Activated CD4-positive, alpha-beta memory T cell treated with anti-CD3 and anti-CD28 coated beads, Interleukin-2, amount 10 ng/mL, durations not matched to agents 7 days and 5 days (primary cell): Measurements from ENCODE around the gene WDR38. TPM values are rescaled to one million over a fixed set of nuclear protein-coding genes. Genes with fewer than 3 reads are reported as not detected.
"Not testable (repeated sequence)": the region's sequence is repeated elsewhere in the genome, so short reads cannot be mapped to it uniquely, and the experiment has no call there.

ENCODE experiments used
- CTCF ChIA-PET: fragments of 350-600 bp; sonication (Branson Sonifier 250); formaldehyde crosslinking; loops from one replicate; lab custom pipeline; 2021; ENCODE audit warnings: antibody characterized with exemption, inconsistent platforms; lab: Charles Lee
- POLR2A ChIA-PET: fragments of 350-600 bp; sonication (Branson Sonifier 250); formaldehyde crosslinking; loops from one replicate; lab custom pipeline; 2021; ENCODE audit warnings: antibody characterized with exemption; lab: Charles Lee
- DNase-seq: peaks from one replicate; pipeline ENCODE4 v3.0.0-alpha.2; 2020
- H3K27ac Mint-ChIP-seq: one replicate; pipeline ENCODE4 v1.8.0; 2021; ENCODE audit warnings: mild to moderate bottlenecking, mixed read lengths
- H3K27me3 Mint-ChIP-seq: one replicate; pipeline ENCODE4 v1.8.0; 2021; ENCODE audit warnings: mixed read lengths
- H3K36me3 Mint-ChIP-seq: one replicate; pipeline ENCODE4 v1.8.0; 2021; ENCODE audit warnings: low read depth, mixed read lengths
- H3K4me1 Mint-ChIP-seq: one replicate; pipeline ENCODE4 v1.8.0; 2021; ENCODE audit warnings: mixed read lengths
- H3K4me3 Mint-ChIP-seq: one replicate; pipeline ENCODE4 v1.8.0; 2021; ENCODE audit warnings: mild to moderate bottlenecking, mixed read lengths
- H3K9me3 Mint-ChIP-seq: one replicate; pipeline ENCODE4 v1.8.0; 2021; ENCODE audit warnings: mixed read lengths
- total RNA-seq, 2 experiments: library from RNA; stranded (reverse); gene quantifications; one replicate each; pipeline ENCODE4 v1.2.3, GENCODE V29; 2021

WDR38 gene
- total RNA-seq, 2 experiments from 2014 or later: not detected

DNA sequence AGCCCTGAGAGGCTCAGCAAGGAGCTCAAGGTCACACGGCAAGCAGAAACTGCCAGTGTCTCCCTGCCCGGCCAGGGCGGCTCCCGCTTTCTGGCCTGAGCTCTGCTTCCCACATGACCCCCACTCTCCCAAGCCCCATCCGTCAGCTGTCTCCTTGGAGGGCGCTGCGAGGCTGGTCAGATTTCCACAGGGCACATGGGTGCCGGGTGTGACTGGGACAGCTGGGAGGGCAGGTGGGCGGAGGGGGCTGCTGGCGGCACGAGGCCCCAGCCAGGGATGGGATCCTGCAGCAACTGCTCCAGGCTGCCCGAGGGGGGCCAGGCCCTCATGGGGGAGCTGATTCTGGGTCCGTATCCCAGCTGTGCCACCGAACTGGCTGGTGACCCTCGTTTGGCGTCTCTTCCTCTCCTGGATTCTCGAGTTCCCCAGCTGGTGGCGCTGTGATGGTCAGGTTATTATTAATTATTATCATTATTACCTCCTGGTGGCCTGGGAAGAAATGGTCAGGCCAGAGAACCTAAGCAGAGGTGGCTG lies 12.9 kb upstream of the WDR38 start:
- no peak overlapping the region for H3K4me3 Mint-ChIP-seq
- H3K4me1 Mint-ChIP-seq: no peaks in the 10 kb centered on the region
- no peaks in the 10 kb centered on the region for H3K36me3 Mint-ChIP-seq
- POLR2A ChIA-PET: interaction anchor here (1.1 to 1.9 kb wide), 3 partner anchors 21 to 30 kb away, joined by 3 to 8 read pairs (median 4); no protein-coding TSS in a partner anchor
- CTCF ChIA-PET: interaction anchor here (0.5 to 5.4 kb wide), 8 partner anchors 13 to 511 kb away, joined by 3 to 46 read pairs (median 3); partner anchors contain the start of gene WDR38
- DNase-seq: no peak
- H3K27me3 Mint-ChIP-seq: peaks cover 17% of the 10 kb centered on the region
- no peak overlapping the region for H3K27ac Mint-ChIP-seq
- no peaks in the 10 kb centered on the region for H3K9me3 Mint-ChIP-seq

DNA sequence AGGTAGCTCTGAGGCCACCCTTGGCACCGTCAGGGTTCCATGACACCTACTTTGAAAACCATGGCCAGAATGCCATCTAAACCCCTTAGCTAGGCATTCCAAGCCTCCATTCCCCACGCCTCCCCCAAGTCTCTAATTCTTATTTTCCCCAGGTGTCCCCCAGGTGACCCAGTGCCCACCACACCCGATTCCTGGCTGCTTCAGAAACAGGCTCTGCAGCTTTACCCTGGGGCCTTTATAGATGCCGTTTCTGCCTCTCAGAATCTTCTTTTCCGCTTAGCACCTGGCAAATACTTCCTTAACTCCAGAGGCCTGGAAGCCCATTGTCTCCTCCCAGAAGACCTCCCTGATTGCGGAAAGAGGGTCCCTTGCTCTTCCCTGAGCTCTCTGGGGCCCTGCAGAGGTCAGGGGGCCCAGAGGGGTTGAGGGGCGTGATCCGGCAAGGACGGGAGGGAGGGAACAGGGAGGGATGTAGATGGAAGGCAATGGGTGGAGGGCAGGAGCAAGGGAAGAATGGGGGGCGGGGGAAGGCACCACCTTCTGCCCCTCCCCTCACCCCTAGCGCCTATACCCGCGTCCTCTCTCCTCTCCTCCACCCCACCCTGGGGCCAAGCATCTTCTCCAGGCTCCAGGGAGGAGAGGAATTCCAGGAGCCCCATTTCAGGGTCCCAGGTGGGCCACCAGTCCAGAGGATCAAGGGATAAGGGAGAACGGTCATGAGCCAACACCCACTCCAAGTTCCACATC lies 12.0 kb upstream of the WDR38 start:
- POLR2A ChIA-PET: interaction anchor here (1.4 to 1.9 kb wide), 2 partner anchors 20 to 29 kb away, joined by 4 to 8 read pairs; no protein-coding TSS in a partner anchor

DNA sequence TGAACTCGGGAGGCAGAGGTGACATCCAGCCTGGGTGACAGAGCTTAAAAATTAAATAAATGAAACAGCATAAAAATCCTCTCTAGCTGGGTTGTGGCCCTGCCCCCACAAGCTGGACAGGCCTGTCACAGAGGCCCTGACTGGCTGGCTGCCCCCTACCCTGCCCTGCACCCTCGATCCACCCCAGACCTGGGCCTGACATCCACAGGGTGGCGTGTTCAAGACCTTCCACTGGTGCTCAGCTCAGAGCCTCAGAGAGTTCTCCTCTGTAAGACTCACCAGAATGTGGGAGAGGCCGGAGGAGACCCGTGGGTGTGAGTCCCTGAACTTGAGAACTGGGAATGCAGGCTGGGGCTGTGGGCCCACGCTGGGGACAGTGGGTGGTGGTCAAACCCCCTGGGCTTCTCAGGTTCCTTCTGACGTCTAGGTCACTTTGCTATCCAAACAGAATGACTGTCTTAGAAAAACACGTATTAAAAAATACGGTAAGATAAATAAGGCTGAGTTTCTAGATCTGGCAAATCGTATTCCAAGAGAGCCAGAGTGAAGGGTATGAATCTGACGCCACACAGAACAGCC lies 9.7 kb upstream of the WDR38 start:
- Mint-ChIP-seq H3K36me3 (no peaks in the 10 kb centered on the region), H3K27me3 (peaks cover 7% of the 10 kb centered on the region), H3K4me1 (no peaks in the 10 kb centered on the region), H3K4me3 (no peak overlapping the region), H3K9me3 (no peaks in the 10 kb centered on the region), H3K27ac (no peak overlapping the region)
- POLR2A ChIA-PET: no interaction called here
- CTCF ChIA-PET: interaction anchor here (1.1 to 1.5 kb wide), 3 partner anchors 9 to 71 kb away, joined by 3 to 7 read pairs (median 5); no protein-coding TSS in a partner anchor
- DNase-seq: no peak

More for the DNA sequence above, 12.0 kb upstream of the WDR38 start:
- CTCF ChIA-PET: interaction anchor here (1.0 to 5.4 kb wide), 3 partner anchors 13 to 68 kb away, joined by 3 to 46 read pairs (median 10); partner anchors contain the start of gene WDR38
- Mint-ChIP-seq H3K4me1 (no peaks in the 10 kb centered on the region), H3K4me3 (no peak overlapping the region), H3K27ac (no peak overlapping the region), H3K9me3 (no peaks in the 10 kb centered on the region), H3K27me3 (peaks cover 17% of the 10 kb centered on the region), H3K36me3 (no peaks in the 10 kb centered on the region)
- DNase-seq: no peak

DNA sequence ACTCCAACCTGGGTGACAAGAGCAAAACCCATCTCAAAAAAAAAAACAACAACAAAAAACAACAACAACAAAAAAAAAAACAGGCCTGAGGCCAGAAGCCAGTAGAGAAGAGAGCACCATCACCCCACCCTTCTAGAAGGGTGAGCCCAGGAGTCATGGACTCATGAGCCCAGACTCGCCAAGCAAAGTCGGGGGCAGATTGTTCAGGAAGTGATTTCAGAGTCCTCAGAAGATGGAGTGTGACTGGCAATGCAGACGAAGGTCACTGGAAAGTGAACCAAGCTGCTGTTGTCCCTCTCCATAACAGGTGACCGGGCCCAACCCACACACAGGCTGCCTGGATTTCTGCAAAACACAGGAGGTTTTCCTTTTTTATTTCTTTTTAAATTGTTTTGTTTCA lies 9.0 kb upstream of the WDR38 start:
- H3K4me1 Mint-ChIP-seq: no peaks in the 10 kb centered on the region
- H3K27ac Mint-ChIP-seq: no peak overlapping the region
- CTCF ChIA-PET: interaction anchor here (0.7 to 1.4 kb wide), 3 partner anchors 8 to 69 kb away, joined by 3 to 7 read pairs (median 5); partner anchors contain the start of gene WDR38
- POLR2A ChIA-PET: no interaction called here
- H3K4me3 Mint-ChIP-seq: no peak overlapping the region
- no peaks in the 10 kb centered on the region for H3K9me3 Mint-ChIP-seq
- no peak for DNase-seq
- peaks cover 6% of the 10 kb centered on the region for H3K27me3 Mint-ChIP-seq
- H3K36me3 Mint-ChIP-seq: no peaks in the 10 kb centered on the region

DNA sequence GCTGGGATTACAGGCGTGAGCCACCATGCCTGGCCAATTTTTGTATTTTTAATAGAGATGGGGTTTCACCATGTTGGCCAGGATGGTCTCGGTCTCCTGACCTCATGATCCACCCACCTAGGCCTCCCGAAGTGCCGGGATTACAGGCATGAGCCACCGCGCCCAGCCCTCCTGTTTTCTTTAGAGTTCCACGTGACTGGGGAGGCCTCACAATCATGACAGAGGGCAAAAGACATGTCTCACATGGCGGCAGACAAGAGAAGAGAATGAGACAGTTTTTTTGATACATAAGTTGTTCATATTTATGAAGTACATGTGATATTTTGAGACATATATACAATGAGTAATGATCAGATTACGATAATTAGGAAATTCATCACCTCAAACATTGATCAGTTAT lies 6.8 kb upstream of the WDR38 start:
- not testable (repeated sequence) for H3K4me1 Mint-ChIP-seq, H3K36me3 Mint-ChIP-seq, H3K9me3 Mint-ChIP-seq, H3K27me3 Mint-ChIP-seq, DNase-seq, H3K4me3 Mint-ChIP-seq, H3K27ac Mint-ChIP-seq
- ChIA-PET POLR2A (interaction anchor here (0.7 to 0.9 kb wide), 2 partner anchors 15 to 515 kb away, joined by 3 read pairs; no protein-coding TSS in a partner anchor), CTCF (interaction anchor here (0.7 to 13.2 kb wide), 3 partner anchors 46 to 395 kb away, joined by 3 to 264 read pairs (median 3); partner anchors contain the start of genes HSPA5, NR6A1 and OLFML2A)

DNA sequence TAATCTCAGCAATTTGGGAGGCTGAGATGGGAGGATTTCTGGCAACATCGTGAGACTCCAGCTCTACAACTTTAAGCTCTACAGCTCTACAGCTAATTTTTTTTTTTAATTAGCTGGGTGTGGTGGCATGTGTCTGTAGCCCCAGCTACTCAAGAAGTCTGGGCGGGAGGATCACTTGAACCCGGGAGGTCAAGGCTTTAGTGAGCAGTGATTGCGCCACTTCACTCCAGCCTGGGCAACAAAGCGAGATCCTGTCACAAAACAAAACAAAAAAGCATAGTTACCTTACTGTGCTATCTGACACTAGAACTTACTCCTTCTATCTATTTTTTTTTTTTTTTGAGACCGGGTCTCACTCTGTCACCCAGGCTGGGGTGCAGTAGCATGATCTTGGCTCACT lies 6.3 kb upstream of the WDR38 start:
- ChIA-PET CTCF (interaction anchor here (0.6 to 13.2 kb wide), 3 partner anchors 46 to 166 kb away, joined by 3 to 264 read pairs (median 3); partner anchors contain the start of genes NR6A1 and OLFML2A), POLR2A (interaction anchor here (0.7 to 0.9 kb wide), 2 partner anchors 14 to 515 kb away, joined by 3 read pairs; no protein-coding TSS in a partner anchor)
- no peaks in the 10 kb centered on the region for H3K36me3 Mint-ChIP-seq
- H3K27me3 Mint-ChIP-seq: peaks cover 10% of the 10 kb centered on the region
- no peaks in the 10 kb centered on the region for H3K9me3 Mint-ChIP-seq
- peaks cover 5% of the 10 kb centered on the region for H3K4me1 Mint-ChIP-seq
- no peak for DNase-seq
- H3K27ac Mint-ChIP-seq: no peak overlapping the region
- no peak overlapping the region for H3K4me3 Mint-ChIP-seq

DNA sequence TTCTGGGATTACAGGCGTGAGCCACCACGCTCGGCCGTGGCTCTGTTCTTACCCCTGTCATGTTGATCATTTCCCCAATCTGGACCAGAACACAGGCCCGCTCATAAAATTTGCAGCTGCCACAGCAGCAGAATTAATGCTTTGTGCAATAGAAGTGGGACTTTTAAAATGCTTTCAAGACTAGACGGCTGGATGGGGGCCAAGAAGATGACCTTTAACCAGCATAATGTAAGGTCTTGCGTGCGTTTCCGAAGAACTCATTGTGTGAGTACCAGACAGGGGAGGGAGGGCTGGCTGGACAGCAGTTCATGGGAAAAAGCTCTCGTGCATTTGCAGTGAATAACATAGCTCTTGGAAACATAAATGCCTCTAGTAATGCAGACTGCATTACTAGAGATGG lies 3.5 kb upstream of the WDR38 start:
- ChIA-PET CTCF (interaction anchor here (13.2 kb wide), 1 partner anchor 77 kb away, joined by 264 read pairs; the partner anchor contains the start of genes NR6A1 and OLFML2A), POLR2A (interaction anchor here (0.9 to 1.6 kb wide), 2 partner anchors 11 to 21 kb away, joined by 3 to 5 read pairs; partner anchors contain the start of gene RPL35)
- Mint-ChIP-seq H3K9me3 (no peaks in the 10 kb centered on the region), H3K4me3 (no peak overlapping the region), H3K36me3 (no peaks in the 10 kb centered on the region), H3K27me3 (peaks cover 13% of the 10 kb centered on the region), H3K27ac (no peak overlapping the region), H3K4me1 (peaks cover 11% of the 10 kb centered on the region)
- no peak for DNase-seq

DNA sequence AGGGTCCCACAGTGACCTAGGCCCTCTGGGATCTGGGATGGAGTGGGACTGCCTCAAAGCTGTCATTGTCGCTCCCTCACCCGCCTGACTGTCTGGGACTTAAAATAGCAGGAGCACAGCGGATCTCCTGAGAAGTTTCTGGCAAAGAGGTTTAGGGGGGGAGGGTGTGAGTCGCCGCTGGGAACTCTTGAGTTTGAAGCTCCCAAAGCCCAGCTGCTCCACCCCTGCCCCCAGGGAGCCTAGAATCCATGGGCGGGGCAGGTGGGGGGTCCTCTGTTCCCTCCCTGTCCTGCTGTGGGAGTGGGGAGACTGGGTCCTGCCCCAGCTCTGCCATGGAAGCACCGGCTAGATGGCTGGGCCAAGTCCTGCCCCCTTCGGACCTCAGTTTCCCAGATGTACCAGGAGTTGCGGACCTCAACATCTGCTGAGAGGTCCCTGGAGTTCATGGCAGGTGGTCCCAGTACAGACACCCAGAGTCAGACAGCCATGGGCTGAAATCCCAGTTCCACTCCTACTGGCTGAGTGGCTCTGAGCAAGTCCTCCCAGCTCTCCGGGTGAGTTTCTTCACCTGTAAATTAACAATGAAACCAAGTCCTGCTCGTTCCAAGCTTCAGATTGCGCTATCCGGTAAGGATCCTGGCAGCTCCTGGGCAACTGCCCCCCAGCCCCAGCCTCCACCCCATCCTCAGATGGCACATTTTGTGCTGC lies 985 bp upstream of the WDR38 start:
- H3K27me3 Mint-ChIP-seq: peaks cover 13% of the 10 kb centered on the region
- H3K4me1 Mint-ChIP-seq: peaks cover 12% of the 10 kb centered on the region
- DNase-seq: no peak
- no peaks in the 10 kb centered on the region for H3K9me3 Mint-ChIP-seq
- H3K4me3 Mint-ChIP-seq: peak overlapping the region; percentile 56
- CTCF ChIA-PET: interaction anchor here (0.7 to 13.2 kb wide), 25 partner anchors 9 to 298 kb away, joined by 3 to 264 read pairs (median 4); partner anchors contain the start of genes ARPC5L, NR6A1, OLFML2A and RPL35
- peaks cover 6% of the 10 kb centered on the region for H3K36me3 Mint-ChIP-seq
- POLR2A ChIA-PET: interaction anchor here (0.9 to 7.9 kb wide), 6 partner anchors 10 to 389 kb away, joined by 3 to 66 read pairs (median 16); partner anchors contain the start of genes ARPC5L, HSPA5, NR6A1 and RPL35
- no peak overlapping the region for H3K27ac Mint-ChIP-seq

DNA sequence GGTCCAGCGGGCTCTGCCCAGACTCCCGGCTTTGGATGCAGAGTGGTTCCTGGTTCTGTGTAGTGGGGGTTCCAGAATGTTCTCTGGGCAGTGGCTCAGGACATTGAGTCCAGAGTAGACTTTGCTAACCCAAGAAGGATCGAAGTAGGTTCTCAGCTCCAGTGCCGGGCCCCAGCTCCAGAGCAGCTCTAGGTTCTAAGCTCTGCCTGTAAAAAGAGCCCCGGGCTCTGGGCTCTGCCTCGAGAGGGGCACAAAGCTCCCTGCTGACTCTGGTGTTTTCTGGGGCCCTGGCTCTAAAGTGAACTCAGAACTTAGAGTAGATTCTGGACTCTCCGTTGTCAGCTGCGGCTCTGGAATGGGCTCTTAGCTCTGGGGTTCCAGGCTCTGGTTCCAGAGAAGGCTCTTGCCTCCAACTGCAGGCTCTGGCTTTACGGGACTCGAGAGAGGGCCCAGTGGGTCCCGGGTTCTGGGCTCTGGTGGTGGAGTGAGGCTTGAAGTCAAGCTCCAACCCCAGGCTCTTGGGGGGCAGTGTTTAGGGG lies 414 bp downstream of the WDR38 start:
- DNase-seq: no peak
- H3K27ac Mint-ChIP-seq: no peak overlapping the region
- peaks cover 20% of the 10 kb centered on the region for H3K36me3 Mint-ChIP-seq
- peaks cover 19% of the 10 kb centered on the region for H3K4me1 Mint-ChIP-seq
- no peaks in the 10 kb centered on the region for H3K9me3 Mint-ChIP-seq
- no peak overlapping the region for H3K4me3 Mint-ChIP-seq
- POLR2A ChIA-PET: interaction anchor here (1.0 to 7.9 kb wide), 10 partner anchors 8 to 388 kb away, joined by 3 to 66 read pairs (median 4); partner anchors contain the start of genes ARPC5L, HSPA5, NR6A1 and RPL35
- H3K27me3 Mint-ChIP-seq: peaks cover 10% of the 10 kb centered on the region
- CTCF ChIA-PET: interaction anchor here (0.7 to 13.2 kb wide), 31 partner anchors 8 to 573 kb away, joined by 3 to 264 read pairs (median 4); partner anchors contain the start of genes ARPC5L, NR6A1, OLFML2A and RPL35

DNA sequence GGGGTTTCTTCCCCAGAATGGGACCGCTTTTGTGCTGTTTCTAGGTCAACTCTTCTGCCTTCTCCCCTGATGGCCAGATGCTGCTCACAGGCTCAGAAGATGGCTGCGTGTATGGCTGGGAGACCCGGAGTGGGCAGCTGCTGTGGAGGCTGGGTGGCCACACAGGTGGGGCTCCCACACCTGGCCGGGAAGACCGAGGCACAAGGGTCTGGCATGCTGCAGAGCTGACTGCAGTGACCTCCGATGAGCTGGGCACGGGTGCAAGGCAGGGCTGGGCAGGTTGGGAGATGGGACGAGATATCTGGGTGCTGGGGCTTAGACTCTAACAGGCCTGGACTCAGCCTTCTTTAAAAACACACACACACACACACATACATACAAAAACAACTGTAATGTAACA lies 901 bp downstream of the WDR38 start:
- ChIA-PET POLR2A (interaction anchor here (0.8 to 7.9 kb wide), 9 partner anchors 8 to 87 kb away, joined by 3 to 66 read pairs (median 3); partner anchors contain the start of genes ARPC5L, NR6A1 and RPL35), CTCF (interaction anchor here (1.0 to 13.2 kb wide), 19 partner anchors 8 to 293 kb away, joined by 3 to 264 read pairs (median 8); partner anchors contain the start of genes ARPC5L, NR6A1, OLFML2A and RPL35)
- Mint-ChIP-seq H3K27ac (no peak overlapping the region), H3K36me3 (peaks cover 25% of the 10 kb centered on the region), H3K9me3 (no peaks in the 10 kb centered on the region), H3K4me3 (no peak overlapping the region), H3K4me1 (peaks cover 23% of the 10 kb centered on the region), H3K27me3 (peaks cover 10% of the 10 kb centered on the region)
- no peak for DNase-seq

DNA sequence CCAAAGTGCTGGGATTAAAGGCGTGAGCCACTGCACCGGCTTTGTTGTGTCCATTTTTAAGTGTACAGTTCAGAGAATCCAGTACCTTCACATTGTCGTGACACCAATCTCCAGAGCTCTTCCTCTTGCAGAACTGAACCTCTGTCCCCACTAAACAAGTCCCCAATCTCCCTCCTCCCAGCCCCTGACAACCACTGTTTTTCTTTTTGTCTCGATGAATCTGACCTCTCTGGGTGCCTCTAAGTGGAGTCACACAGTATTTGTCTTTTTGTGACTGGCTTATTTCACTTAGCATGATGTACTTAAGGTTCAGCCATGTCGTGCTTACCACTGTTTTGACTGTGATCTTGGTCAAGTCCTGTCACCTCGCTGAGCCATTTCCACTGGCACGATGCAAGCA lies 1.6 kb downstream of the WDR38 start:
- peaks cover 8% of the 10 kb centered on the region for H3K27me3 Mint-ChIP-seq
- DNase-seq: no peak
- H3K4me3 Mint-ChIP-seq: no peak overlapping the region
- H3K9me3 Mint-ChIP-seq: no peaks in the 10 kb centered on the region
- no peak overlapping the region for H3K27ac Mint-ChIP-seq
- CTCF ChIA-PET: interaction anchor here (1.4 to 13.2 kb wide), 4 partner anchors 15 to 288 kb away, joined by 3 to 264 read pairs (median 32); partner anchors contain the start of genes NR6A1, OLFML2A and SCAI
- H3K4me1 Mint-ChIP-seq: peaks cover 30% of the 10 kb centered on the region
- peaks cover 32% of the 10 kb centered on the region for H3K36me3 Mint-ChIP-seq
- POLR2A ChIA-PET: interaction anchor here (0.8 to 7.9 kb wide), 6 partner anchors 7 to 87 kb away, joined by 3 to 66 read pairs (median 16); partner anchors contain the start of genes ARPC5L, NR6A1 and RPL35
